HG03196 (cell line): Measurements from ENCODE around the gene MGST2.

Experiments
- ATAC-seq: cut with Tn5 transposase; IDR thresholded peaks from one replicate; pipeline ENCODE4 v1.9.1; 2021; ENCODE audit not compliant: unreplicated experiment

MGST2 gene

DNA sequence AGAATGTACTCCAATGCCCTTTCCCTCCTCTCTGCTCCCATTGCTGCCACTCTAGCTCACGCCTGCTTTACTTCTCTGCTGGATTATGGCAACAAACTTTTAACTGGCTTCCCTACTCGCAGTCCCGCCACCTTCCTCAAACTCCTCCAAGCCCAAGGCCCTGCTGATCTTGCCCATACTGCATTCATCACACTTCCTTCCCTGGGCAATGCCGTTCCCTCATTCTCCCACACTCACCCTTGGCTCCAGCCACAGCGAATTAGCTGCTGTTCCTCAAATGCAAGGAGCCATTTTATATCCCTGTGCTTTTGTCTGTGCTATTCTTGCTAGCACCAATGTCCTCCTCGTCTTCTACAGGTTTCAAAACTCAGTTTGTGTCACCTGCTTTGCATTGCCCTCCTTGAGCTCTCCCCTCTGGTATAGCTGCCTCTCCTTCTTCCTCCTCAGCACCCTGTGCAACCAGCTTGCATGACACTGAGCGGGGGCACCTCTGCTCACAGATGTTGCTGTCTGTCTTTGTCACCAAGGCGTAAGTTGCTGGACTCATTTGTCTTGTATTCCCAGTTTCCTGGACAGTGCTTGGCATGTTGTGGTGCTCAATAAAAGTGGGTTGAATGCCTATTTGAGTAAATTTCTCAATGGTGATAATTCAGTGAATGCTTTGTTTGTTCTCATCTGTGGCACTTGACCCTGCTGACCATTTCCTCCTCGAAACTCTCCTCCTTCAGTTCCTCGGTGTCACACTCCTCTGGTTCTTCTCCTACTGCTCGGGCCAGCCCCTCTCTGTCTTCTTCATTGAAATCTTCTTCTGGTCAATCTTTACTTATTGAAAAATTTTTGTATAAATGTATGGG is 22.4 kb upstream of the MGST2 start:
- no peak for ATAC-seq

DNA sequence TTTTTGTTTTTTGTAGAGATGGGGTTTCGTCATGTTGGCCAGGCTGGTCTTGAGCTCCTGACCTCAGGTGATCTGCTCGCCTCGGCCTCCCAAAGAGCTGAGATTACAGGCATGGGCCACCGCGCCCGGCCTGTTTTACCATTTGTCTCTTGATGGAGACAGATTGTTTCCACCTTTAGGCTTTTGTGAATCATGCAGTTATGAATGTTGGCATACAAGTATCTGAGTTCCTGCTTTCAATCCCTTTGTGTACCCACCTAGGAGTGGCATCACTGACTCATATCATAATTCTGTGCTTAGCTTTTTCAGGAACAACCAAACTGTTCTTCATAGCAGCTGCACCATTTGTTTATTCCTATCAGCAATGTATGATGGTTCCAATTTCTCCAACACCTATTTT is 20.2 kb upstream of the MGST2 start:
- no peak for ATAC-seq

DNA sequence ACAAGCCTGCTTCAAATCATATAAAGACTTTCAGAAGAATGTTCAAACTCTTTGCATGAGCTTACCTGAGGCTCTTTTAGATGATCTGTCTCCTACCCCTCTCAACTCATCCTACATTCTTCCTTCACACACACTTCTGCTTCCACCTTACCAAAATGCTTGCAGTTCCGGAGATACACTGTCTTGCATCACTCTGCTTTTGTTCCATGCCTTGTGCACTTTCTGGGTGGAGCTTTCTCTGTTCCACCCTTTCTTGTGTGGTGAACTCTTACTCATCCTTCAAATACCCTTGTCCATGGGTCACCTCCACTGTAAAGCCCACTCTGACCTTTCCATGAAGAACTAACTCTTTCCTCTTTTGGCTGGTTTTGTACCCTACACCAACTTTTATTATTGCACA is 18.4 kb upstream of the MGST2 start:
- no peak for ATAC-seq

DNA sequence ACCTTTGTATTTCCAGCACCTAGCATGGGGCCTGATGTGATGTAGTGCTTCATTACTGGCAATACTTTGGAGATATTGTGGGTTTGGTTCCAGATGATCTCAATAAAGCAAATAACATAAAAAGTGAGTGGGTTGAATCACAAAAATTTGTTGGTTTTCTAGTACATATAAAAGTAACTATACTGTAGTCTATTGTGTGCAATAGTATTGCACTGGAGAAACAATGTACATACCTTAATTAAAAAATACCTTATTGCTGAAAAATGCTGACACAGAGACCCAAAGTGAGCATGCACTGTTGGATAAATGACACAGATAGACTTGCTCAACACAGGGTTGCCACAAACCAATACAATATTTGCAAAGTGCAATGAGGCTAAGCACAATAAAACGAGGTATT is 17.7 kb upstream of the MGST2 start:
- no peak for ATAC-seq

DNA sequence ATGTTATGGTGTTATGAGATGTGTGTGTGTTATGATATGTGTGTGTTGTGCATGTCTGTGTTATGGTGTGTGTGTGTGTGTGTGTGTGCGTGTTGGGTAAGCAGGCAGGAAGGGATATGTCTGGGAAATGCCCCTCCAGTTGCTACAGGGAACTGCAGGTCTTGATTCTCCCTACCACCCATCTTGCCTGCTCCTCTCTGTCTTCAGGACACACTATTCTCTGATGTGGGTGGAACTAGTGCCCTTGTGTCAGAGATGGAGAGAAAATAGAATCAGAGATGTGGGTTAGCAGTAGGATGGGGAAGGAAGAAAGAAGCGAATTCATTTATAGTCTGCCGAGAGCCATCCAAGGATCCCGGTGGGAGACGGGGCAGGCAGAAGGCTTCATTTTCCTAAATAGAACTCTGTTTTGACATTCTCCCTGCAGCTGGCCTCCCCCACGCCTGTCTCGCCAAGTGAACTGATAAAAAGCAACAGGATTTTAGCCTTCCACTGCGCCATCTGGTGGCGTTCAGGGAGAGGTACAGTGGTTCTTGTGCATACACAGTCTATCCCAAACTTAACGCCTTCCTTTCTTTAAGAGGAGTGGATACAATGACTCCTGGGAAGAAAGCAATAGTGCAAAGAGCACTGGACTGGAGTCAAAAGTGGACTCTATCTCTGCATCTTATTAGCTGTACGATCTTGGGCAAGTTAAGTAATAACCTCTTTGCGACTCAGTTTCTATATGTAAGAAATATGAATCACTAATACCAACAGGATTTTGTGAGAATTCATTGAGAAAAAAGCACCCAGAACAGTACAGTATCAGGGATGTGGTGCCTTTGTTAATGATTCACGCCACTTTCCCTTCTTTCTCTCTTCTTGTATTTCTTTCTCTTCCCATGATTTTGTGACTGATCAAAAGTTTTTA is 14.1 kb upstream of the MGST2 start:
- no peak for ATAC-seq

DNA sequence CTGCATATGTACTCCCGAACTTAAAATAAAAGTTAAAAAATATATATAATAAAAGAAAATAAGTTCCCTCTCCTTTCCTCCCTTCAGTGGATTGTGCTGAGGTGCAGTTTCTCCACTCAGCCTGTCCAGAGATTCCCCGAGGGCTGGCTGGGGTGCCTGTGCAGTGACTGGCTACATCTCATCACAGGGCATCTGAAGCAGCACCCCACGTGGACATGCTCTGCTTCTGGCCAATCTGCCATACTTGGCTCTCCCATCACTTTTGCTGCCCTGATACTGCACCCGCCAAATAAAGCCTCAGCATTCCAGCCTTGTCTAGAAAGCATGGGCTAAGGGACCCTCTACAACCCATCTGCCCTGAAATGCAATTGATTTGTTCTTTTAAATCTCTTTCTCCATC is 11.1 kb upstream of the MGST2 start:
- no peak for ATAC-seq

DNA sequence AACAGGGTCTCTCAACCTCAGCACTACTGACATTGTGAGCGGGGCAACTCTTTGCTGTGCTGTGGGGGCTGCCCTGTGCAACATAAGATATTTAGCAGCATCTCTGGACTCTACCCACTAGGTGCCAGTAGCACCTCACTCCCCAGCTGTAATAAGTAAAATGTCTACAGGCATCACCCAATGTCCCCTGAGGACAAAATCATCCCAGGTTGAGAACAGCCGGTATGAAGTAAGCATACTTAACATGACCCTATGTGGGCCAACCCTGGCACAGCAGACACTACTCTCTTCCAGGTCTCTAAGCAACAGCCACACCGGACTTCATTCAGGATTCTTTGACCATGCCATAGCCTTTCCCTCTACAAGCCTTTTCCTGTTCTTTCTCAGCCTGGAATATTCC is 10.5 kb upstream of the MGST2 start:
- peak; percentile 49 for ATAC-seq

DNA sequence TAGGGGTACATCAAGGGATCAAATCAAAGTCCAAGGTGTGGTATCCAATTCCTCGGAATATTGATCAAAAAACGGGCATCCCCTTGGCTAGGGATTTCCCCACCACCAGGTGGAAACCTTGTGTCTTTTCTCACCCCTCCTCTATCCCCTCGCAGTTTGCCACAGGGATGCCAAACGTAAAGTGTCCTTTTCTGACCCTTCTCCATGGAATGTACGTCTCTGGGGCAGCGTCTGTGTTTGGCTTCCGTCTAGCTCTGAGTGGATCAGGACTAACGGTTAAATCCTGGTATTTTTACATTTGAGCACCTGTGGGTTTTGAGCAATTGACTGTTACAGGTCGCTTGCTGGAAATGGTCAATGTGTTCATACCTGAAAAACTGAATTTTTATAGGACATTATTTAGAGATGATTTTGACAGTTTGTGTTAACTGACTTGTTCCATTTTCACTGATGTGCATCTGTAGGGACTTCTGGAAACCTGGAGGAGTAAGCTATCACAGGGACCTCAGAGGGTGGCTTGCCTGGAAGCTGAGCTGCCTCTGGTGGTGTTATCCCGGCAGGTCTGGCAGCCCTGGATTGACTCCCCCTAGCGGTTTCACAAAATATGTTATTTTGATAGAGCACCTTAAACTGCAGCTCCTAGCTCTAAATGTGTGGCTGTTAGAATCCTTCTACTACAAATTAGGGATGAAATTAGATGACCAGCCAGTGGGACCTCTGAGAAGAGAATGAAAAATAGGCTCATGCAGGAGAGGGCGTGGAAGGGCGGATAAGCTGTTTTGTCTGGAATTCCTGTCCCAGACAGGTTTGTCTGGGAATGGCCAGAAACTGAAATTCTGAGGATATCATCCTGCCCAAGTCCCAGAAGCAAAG is 8.8 kb upstream of the MGST2 start:
- ATAC-seq: peak; percentile 60

DNA sequence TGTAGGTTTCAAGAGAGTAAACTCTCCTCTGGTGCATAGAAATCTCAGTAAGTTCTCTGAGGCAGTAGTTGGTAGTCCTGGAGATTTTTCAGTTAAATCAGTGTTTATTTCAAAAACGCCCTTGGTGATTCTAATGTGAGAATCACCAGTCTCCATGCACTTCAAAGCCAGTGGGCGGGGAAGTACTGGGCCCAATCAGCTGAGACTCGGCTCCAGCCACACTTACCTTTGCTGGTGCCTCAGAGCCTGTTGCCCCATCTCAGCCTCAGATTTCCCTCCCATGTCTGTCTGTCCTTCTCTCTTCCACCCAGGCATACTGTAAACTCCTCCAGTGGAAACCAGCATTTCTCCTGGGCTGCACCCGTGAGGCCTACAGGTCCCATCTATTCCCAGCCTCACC is 7.4 kb upstream of the MGST2 start:
- ATAC-seq: no peak

DNA sequence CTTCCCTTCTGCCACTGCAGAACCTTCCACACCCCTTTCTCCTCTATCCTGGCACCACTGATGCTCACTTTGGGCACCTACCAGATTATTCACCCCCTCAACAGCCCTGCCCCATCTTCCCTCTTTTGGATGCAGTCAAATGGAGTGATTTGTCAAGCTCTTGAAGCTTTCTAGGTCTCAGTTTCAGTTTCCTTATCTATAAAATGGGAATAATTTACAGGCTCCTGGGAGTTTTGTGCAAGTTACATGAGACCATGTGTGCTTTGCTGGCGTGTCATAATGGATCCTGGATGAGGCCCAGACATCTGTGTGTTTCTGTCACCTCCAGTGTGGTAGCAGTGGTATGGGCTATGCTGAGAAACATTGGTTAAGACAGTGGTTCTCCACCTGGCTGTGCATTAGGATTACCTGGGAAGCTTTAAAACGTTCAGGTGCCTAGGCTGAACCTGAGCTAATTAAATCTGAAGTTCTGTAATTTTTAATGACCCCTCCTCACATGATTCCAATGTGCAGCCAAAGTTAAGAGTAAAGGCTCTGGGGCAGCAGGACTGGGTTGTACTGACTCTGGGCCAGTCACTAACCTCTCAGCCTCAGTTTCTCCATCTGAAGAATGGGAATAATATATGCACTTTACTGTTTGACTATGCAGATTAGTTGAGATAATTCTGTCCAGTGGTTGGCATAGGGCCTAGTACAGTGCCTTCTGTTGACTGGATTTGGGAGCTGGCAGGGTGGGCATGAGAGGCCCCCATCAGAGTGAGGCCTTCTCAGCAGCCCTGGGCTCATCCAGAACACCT is 6.8 kb upstream of the MGST2 start:
- ATAC-seq: no peak

DNA sequence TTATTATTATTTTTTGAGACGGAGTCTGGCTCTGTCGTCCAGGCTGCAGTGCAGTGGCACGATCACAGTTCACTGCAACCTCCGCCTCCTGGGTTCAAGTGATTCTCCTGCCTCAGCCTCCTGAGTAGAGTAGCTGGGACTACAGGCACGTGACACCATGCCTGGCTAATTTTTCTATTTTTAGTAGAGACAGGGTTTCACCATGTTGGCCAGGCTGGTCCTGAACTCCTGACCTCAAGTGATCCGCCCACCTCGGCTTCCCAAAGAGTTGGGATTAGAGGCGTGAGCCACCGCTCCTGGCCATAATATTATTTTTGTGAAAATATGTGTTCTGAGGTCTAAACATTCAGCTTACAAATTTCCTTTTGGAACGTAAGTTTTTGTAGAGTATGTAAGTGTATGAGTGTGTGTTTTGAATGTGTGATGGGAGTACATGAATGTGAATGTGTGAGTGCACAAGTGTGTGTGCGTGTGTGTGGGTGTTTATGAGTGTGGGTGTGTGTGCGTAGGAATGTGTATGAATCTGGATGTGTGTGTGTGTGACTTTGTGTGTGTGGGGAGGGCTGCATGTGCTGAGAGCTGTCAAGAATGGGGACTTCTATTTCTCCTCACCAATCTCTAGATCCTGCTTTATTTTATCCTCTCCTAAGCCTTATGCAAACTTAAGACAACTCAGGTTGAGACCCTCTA is 5.7 kb upstream of the MGST2 start:
- no peak for ATAC-seq

DNA sequence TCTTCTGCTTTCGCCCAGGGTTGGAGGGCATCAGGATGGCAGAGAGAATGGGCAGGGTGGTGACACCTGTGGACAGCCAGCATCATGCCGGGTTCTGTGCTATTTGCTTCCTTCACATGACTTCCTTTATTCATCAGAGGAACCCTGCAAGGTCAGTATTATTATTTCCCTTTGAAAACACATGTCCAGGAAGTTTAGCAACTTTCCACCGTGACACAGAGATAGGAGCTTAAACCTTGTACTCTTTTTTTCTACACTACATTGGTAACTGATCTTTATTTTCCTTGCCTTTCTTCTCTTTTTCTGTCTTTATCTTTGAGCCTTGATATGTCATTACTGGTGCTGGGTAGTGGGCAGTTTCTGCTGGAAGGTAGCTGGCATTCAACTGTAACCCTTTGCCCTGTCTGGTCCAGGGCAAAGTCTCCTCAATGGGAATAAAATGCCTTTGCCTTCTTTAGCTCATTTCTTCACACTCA is 5.0 kb upstream of the MGST2 start:
- ATAC-seq: no peak

DNA sequence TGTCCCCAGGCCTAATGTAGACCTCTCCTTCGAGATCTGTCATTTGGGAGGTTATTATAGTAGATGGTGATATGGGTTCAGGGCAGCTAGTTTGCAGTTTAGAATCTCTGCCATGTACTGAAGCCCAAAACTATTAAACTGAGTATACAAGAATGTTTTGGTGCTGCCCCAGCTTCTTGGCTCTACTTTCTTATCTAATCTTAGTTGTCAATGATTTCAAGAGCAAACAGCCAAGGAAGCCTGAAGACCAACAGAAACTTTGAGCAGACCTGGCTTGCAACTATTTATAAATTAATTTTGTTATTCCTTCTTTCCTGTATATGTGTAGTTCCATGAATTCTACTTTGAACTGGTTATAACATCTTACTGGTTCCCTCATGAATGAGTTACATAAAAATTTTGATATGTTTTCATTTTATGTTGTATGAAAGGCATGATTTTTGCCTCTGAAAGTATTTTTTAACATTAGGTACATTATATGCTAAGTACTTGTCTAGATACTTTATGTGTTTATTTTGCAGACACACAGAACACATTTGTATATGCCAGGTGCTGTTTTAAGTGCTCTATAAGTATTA is 2.0 kb upstream of the MGST2 start:
- ATAC-seq: no peak

DNA sequence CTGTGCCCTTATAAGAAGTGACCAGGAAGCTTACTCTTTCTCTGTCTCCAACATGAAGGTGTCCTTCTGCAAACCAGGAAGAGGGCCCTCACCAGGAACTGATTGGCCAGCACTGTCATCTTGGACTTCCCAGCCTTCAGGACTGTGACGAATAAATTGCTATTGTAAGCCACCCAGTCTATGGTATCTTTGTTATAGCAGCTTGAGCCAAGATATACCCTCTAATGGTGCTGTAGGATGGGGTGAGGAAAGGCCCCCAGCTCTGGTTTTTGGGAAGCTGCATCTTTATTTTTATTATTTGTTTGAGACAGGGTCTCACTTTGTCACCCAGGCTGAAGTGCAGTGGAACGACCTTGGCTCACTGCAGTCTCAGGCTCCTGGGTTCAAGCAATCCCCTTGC is 1.2 kb upstream of the MGST2 start:
- ATAC-seq: no peak

DNA sequence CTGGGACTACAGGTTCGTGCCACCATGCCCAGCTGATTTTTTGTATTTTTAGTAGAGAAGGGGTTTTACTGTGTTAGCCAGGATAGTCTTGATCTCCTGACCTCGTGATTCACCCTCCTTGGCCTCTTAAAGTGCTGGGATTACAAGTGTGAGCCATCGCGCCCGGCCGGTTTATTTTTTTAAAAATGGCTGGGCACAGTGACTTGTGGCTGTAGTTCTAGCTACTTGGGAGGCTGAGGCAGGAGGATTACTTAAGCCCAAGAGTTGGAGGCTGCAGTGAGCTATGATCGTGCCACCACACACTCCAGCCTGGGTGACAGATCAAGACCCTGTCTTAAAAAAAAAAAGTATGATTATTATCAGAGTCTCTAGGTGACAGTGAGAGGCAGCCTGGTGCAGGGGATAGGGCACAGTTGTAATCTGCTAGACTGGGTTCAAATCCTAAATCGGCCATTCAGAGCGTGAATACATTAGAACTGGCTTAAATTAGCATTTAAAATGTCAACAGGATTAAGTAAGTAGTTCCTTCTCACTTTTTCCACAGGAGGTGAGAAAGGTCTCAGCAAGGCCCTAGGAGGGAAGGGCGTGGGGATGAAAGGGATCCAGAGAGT is 435 bp upstream of the MGST2 start:
- no peak for ATAC-seq

DNA sequence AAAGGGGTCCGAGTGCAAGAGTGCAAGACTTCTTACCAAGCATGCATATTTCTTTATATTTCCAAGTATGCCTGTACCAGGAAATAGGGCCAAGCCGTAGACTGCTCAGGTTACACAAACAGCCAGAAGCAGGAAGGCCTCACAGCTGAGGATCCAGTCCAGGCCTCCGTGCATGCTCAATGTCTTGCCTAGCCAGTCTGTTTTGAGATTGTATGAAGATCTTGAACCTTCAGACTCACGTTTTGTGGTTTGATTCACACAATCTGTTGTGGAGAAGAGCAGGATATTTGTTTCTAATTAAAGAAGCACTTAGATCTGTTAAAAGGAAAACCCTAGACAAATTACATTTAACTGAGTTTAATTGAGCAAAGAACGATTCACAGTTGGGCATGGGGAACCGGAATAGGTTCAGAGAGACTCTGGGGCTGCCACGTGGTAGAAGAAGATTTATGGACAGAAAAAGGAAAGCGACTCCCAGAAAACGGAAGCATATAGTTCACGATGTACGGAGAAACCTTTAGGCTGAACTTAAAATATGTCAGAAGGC is 1.2 kb downstream of the MGST2 start:
- no peak for ATAC-seq

DNA sequence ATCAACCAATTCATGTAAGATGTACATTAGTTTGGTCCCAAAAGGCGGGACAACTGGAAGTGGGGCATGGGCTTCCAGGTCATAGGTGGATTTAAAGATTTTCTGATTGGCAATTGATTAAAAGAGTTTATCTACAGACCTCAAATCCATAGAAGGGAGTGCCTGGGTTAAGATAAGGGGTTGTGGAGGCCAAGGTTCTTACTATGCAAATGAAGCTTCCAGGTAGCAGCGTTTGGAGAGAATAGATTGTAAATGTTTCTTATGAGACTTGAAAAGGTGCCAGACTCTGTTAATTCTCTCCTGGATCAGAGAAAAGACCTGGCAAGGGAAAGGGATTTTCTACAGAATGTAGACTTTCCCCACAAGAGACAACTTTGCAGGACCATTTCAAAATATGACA is 2.4 kb downstream of the MGST2 start:
- no peak for ATAC-seq

DNA sequence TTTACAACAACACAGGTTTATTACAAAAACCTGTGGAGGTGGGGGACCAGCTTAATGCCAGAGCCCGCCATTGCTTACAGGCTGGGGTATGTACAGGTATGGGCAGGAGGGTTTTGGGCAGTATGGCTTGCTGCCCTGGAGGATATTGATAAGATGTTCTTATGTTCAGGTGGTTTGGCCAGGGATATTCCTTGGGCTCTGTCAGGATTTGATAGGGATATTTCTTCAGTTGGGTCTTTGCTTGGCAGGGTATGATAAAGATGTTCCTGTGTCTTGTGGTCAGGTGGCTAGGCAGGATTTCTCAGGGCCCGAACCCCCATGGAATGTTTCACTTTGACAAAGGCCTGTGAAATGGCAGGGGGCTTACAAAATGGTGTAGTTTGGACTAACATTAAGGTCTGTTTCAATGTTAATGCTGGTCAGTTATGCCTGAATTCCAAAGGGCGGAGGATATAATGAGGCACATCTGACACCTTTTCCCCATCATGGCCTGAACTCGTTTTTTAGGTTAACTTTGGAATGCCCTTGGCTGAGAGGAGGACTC is 3.1 kb downstream of the MGST2 start:
- no peak for ATAC-seq
